AG09319 (cell line): ENCODE data around the gene CEP78.

Experiments
- DNase-seq: peaks from one replicate; pipeline ENCODE4 v3.0.0-alpha.2; 2010; ENCODE audit warnings: low read depth; ENCODE audit errors: extremely low read depth
- TF ChIP-seq, protein P1 (sequence below): IDR thresholded peaks from 2 replicates; pipeline ENCODE4 v1.5.1; 2011; ENCODE audit warnings: low read depth, mild to moderate bottlenecking, inconsistent platforms, low read length, moderate library complexity

The CEP78 gene

GRCh38 chr9:78316166-78316892, 80.5 kb downstream of the CEP78 start:
- no peak for DNase-seq
- TF ChIP-seq, protein P1, sequence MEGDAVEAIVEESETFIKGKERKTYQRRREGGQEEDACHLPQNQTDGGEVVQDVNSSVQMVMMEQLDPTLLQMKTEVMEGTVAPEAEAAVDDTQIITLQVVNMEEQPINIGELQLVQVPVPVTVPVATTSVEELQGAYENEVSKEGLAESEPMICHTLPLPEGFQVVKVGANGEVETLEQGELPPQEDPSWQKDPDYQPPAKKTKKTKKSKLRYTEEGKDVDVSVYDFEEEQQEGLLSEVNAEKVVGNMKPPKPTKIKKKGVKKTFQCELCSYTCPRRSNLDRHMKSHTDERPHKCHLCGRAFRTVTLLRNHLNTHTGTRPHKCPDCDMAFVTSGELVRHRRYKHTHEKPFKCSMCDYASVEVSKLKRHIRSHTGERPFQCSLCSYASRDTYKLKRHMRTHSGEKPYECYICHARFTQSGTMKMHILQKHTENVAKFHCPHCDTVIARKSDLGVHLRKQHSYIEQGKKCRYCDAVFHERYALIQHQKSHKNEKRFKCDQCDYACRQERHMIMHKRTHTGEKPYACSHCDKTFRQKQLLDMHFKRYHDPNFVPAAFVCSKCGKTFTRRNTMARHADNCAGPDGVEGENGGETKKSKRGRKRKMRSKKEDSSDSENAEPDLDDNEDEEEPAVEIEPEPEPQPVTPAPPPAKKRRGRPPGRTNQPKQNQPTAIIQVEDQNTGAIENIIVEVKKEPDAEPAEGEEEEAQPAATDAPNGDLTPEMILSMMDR = no peak

- TF ChIP-seq, protein P1 = no peak
- DNase-seq = no peak
These were observed 83.5 kb downstream of the CEP78 start for GRCh38 chr9:78319197-78320029.

DNA sequence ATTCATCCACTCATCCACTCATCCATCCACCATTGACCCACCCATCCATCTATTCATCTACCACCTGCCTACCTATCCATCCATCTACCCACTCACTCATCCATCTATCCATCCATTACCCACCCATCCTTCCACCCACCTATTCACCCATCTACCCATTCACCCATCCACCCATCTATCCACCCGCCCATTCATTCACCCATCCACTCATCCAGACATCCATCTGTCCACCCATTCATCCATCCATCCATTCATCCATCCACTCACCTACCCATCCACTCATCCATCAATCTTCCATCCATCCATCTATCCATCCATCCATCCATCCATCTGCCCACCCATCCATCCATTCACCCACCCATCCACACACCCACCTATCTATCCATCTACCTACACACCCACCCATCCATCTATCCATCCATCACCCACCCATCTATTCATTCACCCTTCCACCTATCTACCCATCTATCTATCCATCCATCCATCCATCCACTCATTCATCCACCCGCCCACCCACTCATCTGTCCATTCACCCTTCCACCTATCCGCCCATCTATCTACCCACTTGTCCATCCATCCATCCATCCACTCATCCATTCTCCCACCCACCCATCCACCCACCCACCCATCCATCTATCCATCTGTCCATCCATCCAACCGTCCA, 84.3 kb downstream of the CEP78 start:
- no peak for DNase-seq
- TF ChIP-seq, protein P1 = no peak

- DNase-seq = no peak
- TF ChIP-seq, protein P1 = no peak
These were observed 85.1 kb downstream of the CEP78 start for GRCh38 chr9:78320875-78321496.

DNA sequence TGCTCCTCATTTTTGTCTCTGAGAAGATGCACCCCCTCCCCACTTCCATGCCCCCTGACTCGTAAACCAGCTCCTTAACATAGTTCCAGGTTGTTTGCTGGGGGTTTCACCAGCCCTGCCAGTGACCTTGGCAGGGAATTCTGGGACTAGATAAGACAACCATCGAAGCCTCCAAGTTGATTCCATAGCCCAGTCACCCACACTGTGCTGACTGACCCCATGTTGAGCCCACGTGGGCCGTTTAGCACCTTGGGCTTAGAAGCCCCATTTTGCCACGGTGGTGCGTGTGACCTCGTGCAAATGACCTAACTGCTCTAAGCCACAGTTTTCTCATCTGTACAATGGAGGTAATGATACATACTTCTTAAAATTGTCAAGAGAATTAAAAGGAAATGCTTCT, 85.6 kb downstream of the CEP78 start:
- DNase-seq = no peak
- TF ChIP-seq, protein P1 = no peak

DNA sequence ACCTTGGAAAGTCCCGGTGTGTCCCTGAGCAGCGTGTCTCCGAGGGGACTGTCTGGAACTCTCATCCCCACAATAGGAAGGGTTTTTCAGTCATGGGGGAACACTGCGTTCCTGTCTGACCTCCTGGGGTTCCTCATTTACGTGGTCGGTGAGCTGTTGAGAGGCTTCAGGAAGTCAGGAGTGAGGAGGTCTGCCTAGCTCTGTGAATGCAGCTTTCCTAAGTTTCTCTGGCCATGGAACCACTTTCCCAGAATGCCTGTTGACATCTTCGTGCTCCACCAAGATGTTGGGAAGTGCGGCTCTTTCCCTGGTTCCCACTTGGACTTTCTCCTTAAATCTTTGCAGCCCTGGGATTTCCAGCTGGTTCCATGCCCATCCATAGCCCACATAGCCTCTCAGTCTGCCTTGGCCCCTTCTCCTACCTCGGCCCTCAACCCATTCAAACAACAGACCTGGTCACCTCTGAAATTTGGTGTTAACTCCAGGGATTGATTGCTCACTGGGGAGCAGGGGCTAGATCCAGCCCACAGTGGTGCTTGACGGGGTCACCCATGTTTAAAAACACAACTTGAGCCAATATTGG, 88.3 kb downstream of the CEP78 start:
- TF ChIP-seq, protein P1 = no peak
- no peak for DNase-seq
